OCI-LY3 (cell line): ENCODE measurements around the gene NEXMIF.

Source experiments
- CTCF ChIP-seq: fragments of 200-600, 300-600 bp; sonication (generic); IDR thresholded peaks from 2 replicates; pipeline ENCODE4 v1.5.1; 2014; ENCODE audit warnings: antibody characterized with exemption, low read length, low read depth
- EZH2phosphoT487 ChIP-seq: fragments of 200-600 bp; shearing (Covaris generic); IDR thresholded peaks from 2 replicates; pipeline ENCODE4 v1.6.1; 2018; ENCODE audit warnings: antibody characterized with exemption, mixed run types, low read depth

GRCh38 chrX:74736450-74736849, 188.8 kb downstream of the NEXMIF start:
- TF ChIP-seq CTCF (no peak), EZH2phosphoT487 (no peak)
